Muscle layer of duodenum (tissue), 2 donors: Measurements from ENCODE around the gene CHST9.

Experiments used
- H3K27ac ChIP-seq: one replicate; pipeline ENCODE4 v1.7.0; 2013; ENCODE audit warnings: mild to moderate bottlenecking, low read length
- H3K27me3 ChIP-seq: one replicate; pipeline ENCODE4 v1.7.0; 2013; ENCODE audit warnings: low read depth, mild to moderate bottlenecking, control low read depth, low read length
- H3K36me3 ChIP-seq, 2 donors: one replicate each; pipeline ENCODE4 v1.7.0; 2013; ENCODE audit warnings: low read length in 2 of 2, control low read depth in 1 of 2, mild to moderate bottlenecking in 1 of 2; ENCODE audit not compliant: insufficient read depth in 2 of 2, control insufficient read depth in 1 of 2
- H3K4me1 ChIP-seq, 2 donors: one replicate each; pipeline ENCODE4 v1.7.0; 2013; ENCODE audit warnings: low read length in 2 of 2, mild to moderate bottlenecking in 2 of 2, control low read depth in 1 of 2, moderate library complexity in 1 of 2; ENCODE audit not compliant: insufficient read depth in 2 of 2, control insufficient read depth in 1 of 2
- H3K4me3 ChIP-seq, 2 donors: one replicate each; pipeline ENCODE4 v1.7.0; 2013; ENCODE audit warnings: low read length in 2 of 2, low read depth in 1 of 2, mild to moderate bottlenecking in 1 of 2
- H3K9me3 ChIP-seq, 2 donors: one replicate each; pipeline ENCODE4 v1.7.0; 2013; ENCODE audit warnings: low read length in 2 of 2, control low read depth in 1 of 2, mild to moderate bottlenecking in 1 of 2; ENCODE audit not compliant: control insufficient read depth in 1 of 2
- donor health status: healthy.

The CHST9 gene

DNA sequence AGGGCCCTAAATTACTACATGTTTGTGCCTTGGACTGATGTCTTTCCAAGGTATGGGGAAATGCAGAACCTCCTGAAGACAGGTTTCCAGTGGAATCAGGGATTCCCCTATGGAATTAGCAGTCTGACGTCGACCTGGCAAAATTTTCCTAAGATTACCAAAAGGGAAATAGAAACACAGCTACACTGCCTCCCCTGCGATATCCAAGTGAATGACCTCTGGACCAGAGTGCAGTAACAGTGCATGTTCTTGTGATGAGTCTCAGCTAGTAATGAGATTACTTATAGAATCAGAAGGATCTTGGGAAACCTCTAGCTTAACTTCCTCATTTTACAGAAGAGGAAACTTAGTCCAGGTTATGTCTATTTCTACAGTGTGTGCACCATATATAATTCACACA is 21.3 kb upstream of the CHST9 start:
- no peak overlapping the region for H3K4me3 ChIP-seq
- H3K9me3 ChIP-seq: no peaks in the 10 kb centered on the region
- H3K4me1 ChIP-seq: no peaks in the 10 kb centered on the region
- no peaks in the 10 kb centered on the region for H3K27me3 ChIP-seq
- no peak overlapping the region for H3K27ac ChIP-seq
- H3K36me3 ChIP-seq: no peaks in the 10 kb centered on the region

GRCh38 chr18:27202741-27203140 is 17.6 kb upstream of the CHST9 start:
- Histone ChIP-seq H3K9me3 (no peaks in the 10 kb centered on the region), H3K4me3 (no peak overlapping the region), H3K27ac (no peak overlapping the region), H3K27me3 (no peaks in the 10 kb centered on the region), H3K36me3 (no peaks in the 10 kb centered on the region), H3K4me1 (no peaks in the 10 kb centered on the region)

GRCh38 chr18:27198036-27198435 is 12.9 kb upstream of the CHST9 start:
- no peak overlapping the region for H3K27ac ChIP-seq

GRCh38 chr18:27188309-27188708 is 3.2 kb upstream of the CHST9 start:
- Histone ChIP-seq H3K4me1 (peaks cover 0 to 8% of the 10 kb centered on the region in 2 donors), H3K27me3 (no peaks in the 10 kb centered on the region), H3K36me3 (no peaks in the 10 kb centered on the region), H3K27ac (no peak overlapping the region), H3K4me3 (no peak overlapping the region), H3K9me3 (no peaks in the 10 kb centered on the region)

More at GRCh38 chr18:27198036-27198435, 12.9 kb upstream of the CHST9 start:
- H3K4me3 ChIP-seq: no peak overlapping the region
- H3K36me3 ChIP-seq: no peaks in the 10 kb centered on the region
- no peaks in the 10 kb centered on the region for H3K27me3 ChIP-seq
- H3K4me1 ChIP-seq: no peaks in the 10 kb centered on the region
- H3K9me3 ChIP-seq: no peaks in the 10 kb centered on the region

GRCh38 chr18:27185897-27186296 is 789 bp upstream of the CHST9 start:
- no peak overlapping the region for H3K4me3 ChIP-seq
- H3K4me1 ChIP-seq: peaks cover 0 to 8% of the 10 kb centered on the region in 2 donors
- no peaks in the 10 kb centered on the region for H3K9me3 ChIP-seq
- no peak overlapping the region for H3K27ac ChIP-seq
- H3K36me3 ChIP-seq: no peaks in the 10 kb centered on the region
- no peaks in the 10 kb centered on the region for H3K27me3 ChIP-seq

GRCh38 chr18:27184115-27185024 is 738 bp downstream of the CHST9 start:
- no peaks in the 10 kb centered on the region for H3K36me3 ChIP-seq
- no peaks in the 10 kb centered on the region for H3K9me3 ChIP-seq
- H3K4me3 ChIP-seq: peak overlapping the region in 1 of 2 donors; percentile 61
- no peak overlapping the region for H3K27ac ChIP-seq
- no peaks in the 10 kb centered on the region for H3K27me3 ChIP-seq
- H3K4me1 ChIP-seq: peaks cover 0 to 8% of the 10 kb centered on the region in 2 donors

DNA sequence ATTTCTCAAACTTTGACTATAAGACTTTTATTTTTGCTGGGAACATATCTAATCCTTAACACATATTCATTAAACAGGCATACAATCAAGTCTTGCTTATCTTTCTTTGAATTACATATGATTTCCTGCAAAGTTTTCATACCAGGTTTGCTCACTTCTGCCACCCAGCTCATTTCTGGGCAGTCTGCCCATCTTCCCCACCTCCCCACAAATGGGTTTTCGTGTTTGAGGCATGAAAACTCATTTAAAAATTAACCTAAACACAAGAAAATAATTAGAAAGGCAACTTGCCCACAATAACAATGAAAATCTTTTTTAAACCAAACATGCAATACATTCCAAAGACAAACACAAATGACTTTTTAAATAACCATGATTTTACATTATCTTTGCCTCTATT is 3.4 kb downstream of the CHST9 start:
- no peaks in the 10 kb centered on the region for H3K36me3 ChIP-seq
- H3K4me3 ChIP-seq: no peak overlapping the region
- H3K27ac ChIP-seq: no peak overlapping the region
- no peaks in the 10 kb centered on the region for H3K9me3 ChIP-seq
- no peaks in the 10 kb centered on the region for H3K27me3 ChIP-seq
- H3K4me1 ChIP-seq: peaks cover 0 to 8% of the 10 kb centered on the region in 2 donors

DNA sequence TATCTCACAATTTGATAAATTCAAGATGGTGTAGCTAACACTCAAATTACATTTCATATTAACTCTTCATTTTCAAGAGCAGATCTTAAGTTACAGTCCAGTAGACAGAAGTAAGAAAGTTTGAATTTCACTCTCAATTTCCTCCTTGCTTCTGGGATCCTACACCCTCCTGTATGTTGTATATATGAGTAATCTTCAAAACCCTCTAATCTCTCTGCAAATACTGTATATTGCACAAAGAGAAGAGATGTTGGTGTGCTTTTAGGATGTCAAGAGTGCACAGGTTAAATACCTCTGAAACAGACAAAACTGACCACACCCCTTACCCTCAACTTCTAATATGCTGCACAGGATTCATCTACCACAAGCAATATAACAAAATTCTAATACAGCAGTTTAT is 6.7 kb downstream of the CHST9 start:
- H3K27me3 ChIP-seq: no peaks in the 10 kb centered on the region
- no peaks in the 10 kb centered on the region for H3K36me3 ChIP-seq
- H3K4me1 ChIP-seq: no peaks in the 10 kb centered on the region
- H3K4me3 ChIP-seq: no peak overlapping the region
- H3K9me3 ChIP-seq: no peaks in the 10 kb centered on the region
- H3K27ac ChIP-seq: no peak overlapping the region

DNA sequence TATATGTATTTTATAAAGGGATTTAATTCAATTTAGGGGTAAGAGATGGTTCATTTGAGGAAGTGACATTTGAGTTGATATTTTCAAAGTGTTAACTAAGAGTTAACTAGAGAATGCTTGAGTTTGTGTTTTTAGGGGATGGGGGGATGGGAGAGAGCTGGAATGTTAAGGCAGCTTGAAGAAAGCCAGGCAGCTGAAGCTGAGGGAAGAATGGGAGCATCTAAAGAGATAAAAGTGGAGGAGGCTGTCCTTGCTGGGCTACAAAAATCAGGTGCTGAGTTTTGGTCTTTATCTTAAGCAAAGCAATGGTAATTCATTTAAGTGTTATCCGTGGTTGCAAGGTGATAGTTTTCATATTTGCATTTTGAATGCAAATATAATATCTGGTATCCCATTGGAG is 9.2 kb downstream of the CHST9 start:
- no peak overlapping the region for H3K4me3 ChIP-seq
- no peaks in the 10 kb centered on the region for H3K4me1 ChIP-seq
- H3K27me3 ChIP-seq: no peaks in the 10 kb centered on the region
- H3K36me3 ChIP-seq: no peaks in the 10 kb centered on the region
- H3K9me3 ChIP-seq: no peaks in the 10 kb centered on the region
- H3K27ac ChIP-seq: no peak overlapping the region

DNA sequence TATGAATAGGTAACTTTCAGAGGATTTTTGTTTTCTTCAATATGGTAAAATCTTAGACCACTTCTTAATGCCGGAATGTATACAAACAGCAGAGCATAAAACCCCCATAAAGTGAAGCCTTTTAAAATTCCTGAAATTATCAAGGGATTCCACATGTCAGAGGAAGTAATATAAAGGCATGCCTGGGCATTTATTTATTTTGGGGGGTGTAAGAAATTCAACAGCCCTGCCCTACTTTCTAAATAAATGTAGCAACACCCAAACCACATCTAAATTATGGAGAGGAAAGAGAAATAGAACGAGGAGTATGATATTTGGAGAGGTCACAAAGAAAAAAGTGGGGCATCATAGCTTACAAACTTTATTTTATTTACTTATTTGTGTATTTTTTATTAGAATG is 9.9 kb downstream of the CHST9 start:
- H3K9me3 ChIP-seq: no peaks in the 10 kb centered on the region
- H3K4me3 ChIP-seq: no peak overlapping the region
- H3K27me3 ChIP-seq: no peaks in the 10 kb centered on the region
- no peaks in the 10 kb centered on the region for H3K36me3 ChIP-seq
- no peak overlapping the region for H3K27ac ChIP-seq
- no peaks in the 10 kb centered on the region for H3K4me1 ChIP-seq

GRCh38 chr18:27171993-27172392 is 13.1 kb downstream of the CHST9 start:
- H3K36me3 ChIP-seq: no peaks in the 10 kb centered on the region
- H3K27ac ChIP-seq: no peak overlapping the region
- H3K4me1 ChIP-seq: no peaks in the 10 kb centered on the region
- H3K4me3 ChIP-seq: no peak overlapping the region
- no peaks in the 10 kb centered on the region for H3K27me3 ChIP-seq
- H3K9me3 ChIP-seq: no peaks in the 10 kb centered on the region

- H3K27ac ChIP-seq: no peak overlapping the region
- H3K27me3 ChIP-seq: no peaks in the 10 kb centered on the region
These were observed 19.7 kb downstream of the CHST9 start for GRCh38 chr18:27165412-27165811.

More at GRCh38 chr18:27165412-27165811, 19.7 kb downstream of the CHST9 start:
- Histone ChIP-seq H3K36me3 (no peaks in the 10 kb centered on the region), H3K9me3 (no peaks in the 10 kb centered on the region), H3K4me1 (no peaks in the 10 kb centered on the region), H3K4me3 (no peak overlapping the region)
